ENCODE measurements around the gene WSCD2. TPM values are rescaled to one million over a fixed set of nuclear protein-coding genes. Genes with fewer than 3 reads are reported as not detected.

WSCD2 gene
- total RNA-seq, 1 donor from 2014 or later = 0.32 TPM

GRCh38 chr12:108166505-108166904 lies 37.4 kb downstream of the WSCD2 start:
- no peak for ATAC-seq

- no peak for ATAC-seq
Observed at GRCh38 chr12:108167974-108168373, 38.9 kb downstream of the WSCD2 start.

- no peak for ATAC-seq
Observed at GRCh38 chr12:108169708-108170107, 40.6 kb downstream of the WSCD2 start.

- ATAC-seq = no peak
Observed at GRCh38 chr12:108170164-108170563, 41.1 kb downstream of the WSCD2 start.

- no peak for ATAC-seq
Observed at GRCh38 chr12:108172033-108172432, 42.9 kb downstream of the WSCD2 start.

GRCh38 chr12:108173160-108173559 lies 44.1 kb downstream of the WSCD2 start:
- ATAC-seq = no peak

- no peak for ATAC-seq
Observed at GRCh38 chr12:108173892-108174291, 44.8 kb downstream of the WSCD2 start.

- ATAC-seq = no peak
Observed at GRCh38 chr12:108174641-108175040, 45.6 kb downstream of the WSCD2 start.

- ATAC-seq = no peak
Observed at GRCh38 chr12:108175310-108175709, 46.2 kb downstream of the WSCD2 start.

- ATAC-seq = no peak
Observed at GRCh38 chr12:108176292-108176691, 47.2 kb downstream of the WSCD2 start.

- ATAC-seq = no peak
Observed at GRCh38 chr12:108177131-108177530, 48.0 kb downstream of the WSCD2 start.

- ATAC-seq = no peak
Observed at GRCh38 chr12:108179305-108179704, 50.2 kb downstream of the WSCD2 start.

GRCh38 chr12:108180255-108181094 lies 51.4 kb downstream of the WSCD2 start:
- no peak for ATAC-seq

- no peak for ATAC-seq
Observed at GRCh38 chr12:108181095-108181454, 52.0 kb downstream of the WSCD2 start.

- ATAC-seq = no peak
Observed at GRCh38 chr12:108182096-108182495, 53.0 kb downstream of the WSCD2 start.

GRCh38 chr12:108185002-108185401 lies 55.9 kb downstream of the WSCD2 start:
- no peak for ATAC-seq

- ATAC-seq = no peak
Observed at GRCh38 chr12:108187831-108188230, 58.7 kb downstream of the WSCD2 start.

GRCh38 chr12:108190529-108190928 lies 61.4 kb downstream of the WSCD2 start:
- ATAC-seq = no peak

GRCh38 chr12:108191086-108191485 lies 62.0 kb downstream of the WSCD2 start:
- ATAC-seq = no peak

- no peak for ATAC-seq
Observed at GRCh38 chr12:108191938-108192337, 62.9 kb downstream of the WSCD2 start.

- ATAC-seq = no peak
Observed at GRCh38 chr12:108193493-108193892, 64.4 kb downstream of the WSCD2 start.

GRCh38 chr12:108193917-108194316 lies 64.8 kb downstream of the WSCD2 start:
- ATAC-seq = no peak

- no peak for ATAC-seq
Observed at GRCh38 chr12:108194585-108194984, 65.5 kb downstream of the WSCD2 start.

GRCh38 chr12:108196319-108196718 lies 67.2 kb downstream of the WSCD2 start:
- no peak for ATAC-seq

- ATAC-seq = no peak
Observed at GRCh38 chr12:108196921-108197320, 67.8 kb downstream of the WSCD2 start.
